NK-92 treated with Interleukin-12 subunit alpha and Interleukin-12 subunit beta, amount 100 ng/mL, for 24 hours (cell line): ENCODE measurements around the gene CFAP58.
A peak's percentile ranks its signal among the peaks of the same experiment; 100 is the strongest.

Source experiments
- DNase-seq: peaks from one replicate; lab custom pipeline; 2025; lab: John Stamatoyannopoulos, UW

CFAP58 gene

GRCh38 chr10:104376784-104377300 is 23.2 kb downstream of the CFAP58 start:
- DNase-seq, result no peak

GRCh38 chr10:104380336-104380735 is 26.7 kb downstream of the CFAP58 start:
- no peak for DNase-seq

GRCh38 chr10:104387130-104387888 is 33.7 kb downstream of the CFAP58 start:
- no peak for DNase-seq

- no peak for DNase-seq
Observed at GRCh38 chr10:104388830-104389229, 35.2 kb downstream of the CFAP58 start.

GRCh38 chr10:104391150-104391968 is 37.7 kb downstream of the CFAP58 start:
- peak; percentile 1 for DNase-seq

GRCh38 chr10:104391969-104392296 is 38.3 kb downstream of the CFAP58 start:
- DNase-seq, result no peak

- DNase-seq, result no peak
Observed at GRCh38 chr10:104393387-104393786, 39.8 kb downstream of the CFAP58 start.

- DNase-seq, result no peak
Observed at GRCh38 chr10:104396581-104396980, 42.9 kb downstream of the CFAP58 start.

- no peak for DNase-seq
Observed at GRCh38 chr10:104403636-104404035, 50.0 kb downstream of the CFAP58 start.

- no peak for DNase-seq
Observed at GRCh38 chr10:104406715-104407650, 53.4 kb downstream of the CFAP58 start.

GRCh38 chr10:104413528-104413927 is 59.9 kb downstream of the CFAP58 start:
- no peak for DNase-seq

- no peak for DNase-seq
Observed at GRCh38 chr10:104415526-104416165, 62.0 kb downstream of the CFAP58 start.

- DNase-seq, result no peak
Observed at GRCh38 chr10:104416851-104417250, 63.2 kb downstream of the CFAP58 start.

GRCh38 chr10:104417637-104418292 is 64.1 kb downstream of the CFAP58 start:
- no peak for DNase-seq

GRCh38 chr10:104424719-104425118 is 71.1 kb downstream of the CFAP58 start:
- DNase-seq, result peak; percentile 46

- DNase-seq, result no peak
Observed at GRCh38 chr10:104427989-104428388, 74.4 kb downstream of the CFAP58 start.

GRCh38 chr10:104429846-104430245 is 76.2 kb downstream of the CFAP58 start:
- DNase-seq, result no peak

- DNase-seq, result no peak
Observed at GRCh38 chr10:104430360-104430759, 76.7 kb downstream of the CFAP58 start.

GRCh38 chr10:104433669-104434068 is 80.0 kb downstream of the CFAP58 start:
- DNase-seq, result no peak

- DNase-seq, result no peak
Observed at GRCh38 chr10:104434601-104435000, 81.0 kb downstream of the CFAP58 start.

- DNase-seq, result no peak
Observed at GRCh38 chr10:104435822-104436221, 82.2 kb downstream of the CFAP58 start.
